GM18909 (cell line): ENCODE measurements around the gene CLIP2.
"Not testable (repeated sequence)": the region's sequence is repeated elsewhere in the genome, so short reads cannot be mapped to it uniquely, and the experiment has no call there.

Experiments used
- ATAC-seq: cut with Tn5 transposase; IDR thresholded peaks from one replicate; pipeline ENCODE4 v1.9.1; 2021; ENCODE audit warnings: mild to moderate bottlenecking; ENCODE audit not compliant: unreplicated experiment, poor library complexity

CLIP2 gene

DNA sequence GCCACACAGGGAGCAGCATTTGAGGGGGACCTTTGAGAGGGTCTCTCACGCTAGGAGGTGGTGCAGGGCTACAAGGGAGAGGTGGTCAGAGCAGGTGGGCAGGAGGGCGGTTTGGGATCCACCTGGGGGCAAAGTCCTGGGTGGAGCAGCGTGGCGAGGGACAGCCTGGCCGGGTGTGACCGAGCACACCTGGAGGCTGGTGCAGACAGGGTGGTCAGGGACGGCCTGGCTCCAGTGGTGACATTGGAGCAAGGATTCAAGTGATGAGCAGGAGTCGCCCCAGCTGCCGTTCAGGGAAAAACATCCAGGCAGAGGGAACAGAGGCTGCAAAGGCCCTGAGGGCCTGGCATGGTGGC is 36.0 kb downstream of the CLIP2 start:
- ATAC-seq, result no peak

DNA sequence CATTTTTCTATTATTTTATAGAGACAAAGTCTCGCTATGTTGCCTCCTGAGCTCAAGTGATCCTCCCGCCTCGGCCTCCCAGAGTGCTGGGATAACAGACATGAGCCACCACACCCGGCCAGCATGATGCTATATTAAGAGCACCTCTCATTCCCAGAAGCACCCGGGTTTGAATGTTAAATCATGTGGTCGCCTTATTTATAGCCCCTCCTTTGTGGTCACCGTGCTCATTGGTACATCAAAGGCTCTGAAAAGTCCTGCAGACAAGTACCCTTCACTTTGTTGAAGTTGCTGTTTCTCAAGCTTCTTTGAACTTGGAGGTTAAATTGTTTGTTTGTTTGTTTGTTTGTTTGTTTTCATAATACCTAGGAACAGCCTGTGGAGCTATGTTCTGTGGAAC is 40.0 kb downstream of the CLIP2 start:
- ATAC-seq, result no peak

GRCh38 chr7:74332373-74333176 is 43.4 kb downstream of the CLIP2 start:
- no peak for ATAC-seq

- no peak for ATAC-seq
These were observed 44.8 kb downstream of the CLIP2 start for GRCh38 chr7:74334030-74334429.

GRCh38 chr7:74337926-74338325 is 48.7 kb downstream of the CLIP2 start:
- no peak for ATAC-seq

DNA sequence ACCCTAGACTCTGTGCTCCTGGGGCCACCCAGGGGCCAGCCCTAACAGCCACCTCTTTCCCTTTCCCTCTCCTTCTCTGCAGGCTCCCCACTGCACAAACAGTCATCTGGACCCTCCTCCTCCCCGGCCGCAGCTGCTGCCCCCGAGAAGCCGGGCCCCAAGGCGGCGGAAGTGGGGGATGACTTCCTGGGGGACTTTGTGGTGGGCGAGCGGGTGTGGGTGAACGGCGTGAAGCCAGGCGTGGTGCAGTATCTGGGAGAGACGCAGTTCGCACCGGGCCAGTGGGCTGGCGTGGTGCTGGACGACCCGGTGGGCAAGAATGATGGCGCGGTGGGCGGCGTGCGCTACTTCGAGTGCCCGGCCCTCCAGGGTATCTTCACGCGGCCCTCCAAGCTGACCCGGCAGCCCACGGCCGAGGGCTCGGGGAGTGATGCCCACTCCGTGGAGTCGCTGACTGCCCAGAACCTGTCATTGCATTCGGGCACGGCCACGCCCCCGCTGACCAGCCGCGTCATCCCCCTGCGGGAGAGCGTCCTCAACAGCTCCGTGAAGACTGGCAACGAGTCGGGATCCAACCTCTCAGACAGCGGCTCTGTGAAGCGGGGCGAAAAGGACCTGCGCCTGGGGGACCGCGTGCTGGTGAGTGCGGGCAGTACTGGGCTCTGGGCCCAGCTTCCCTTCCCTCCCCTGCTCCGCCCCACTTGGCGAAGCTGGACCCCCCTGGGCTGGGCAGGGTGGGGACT is 49.3 kb downstream of the CLIP2 start:
- ATAC-seq, result no peak

DNA sequence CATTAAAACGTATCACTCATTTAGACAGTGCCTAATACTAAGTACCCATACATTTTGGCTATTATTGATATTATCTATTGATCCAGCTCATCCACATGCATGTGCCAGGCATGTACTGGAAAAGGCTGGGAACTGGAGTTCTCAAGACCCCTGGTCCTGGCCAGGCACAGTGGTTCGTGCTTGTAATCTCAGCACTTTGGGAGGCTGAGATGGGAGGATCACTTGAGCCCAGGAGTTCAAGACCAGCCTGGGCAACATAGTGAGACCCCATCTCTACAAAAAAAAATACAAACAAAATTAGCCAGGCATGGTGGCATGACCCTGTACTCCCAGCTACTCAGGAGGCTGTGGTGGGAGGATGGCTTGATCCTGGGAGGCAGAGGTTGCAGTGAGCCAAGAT is 50.4 kb downstream of the CLIP2 start:
- not testable (repeated sequence) for ATAC-seq

- no peak for ATAC-seq
These were observed 54.3 kb downstream of the CLIP2 start for GRCh38 chr7:74343281-74344131.

DNA sequence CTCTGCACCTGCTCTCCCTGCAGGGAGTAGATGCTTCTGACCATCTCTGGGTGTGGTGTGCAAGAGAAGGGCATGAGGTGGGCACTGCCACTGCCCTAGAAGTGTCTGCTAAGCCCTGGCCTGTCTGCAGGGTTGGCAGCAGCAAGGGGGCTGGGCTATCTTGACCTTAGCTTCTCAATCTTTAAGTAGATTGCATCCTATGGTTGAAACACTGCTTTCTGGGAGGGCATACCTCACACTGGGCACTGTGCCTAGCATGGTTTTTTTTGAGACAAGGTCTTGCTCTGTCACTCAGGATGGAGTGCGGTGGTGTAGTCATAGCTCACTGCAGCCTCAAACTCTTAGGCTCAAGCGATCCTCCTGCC is 54.9 kb downstream of the CLIP2 start:
- no peak for ATAC-seq

GRCh38 chr7:74344786-74345185 is 55.6 kb downstream of the CLIP2 start:
- no peak for ATAC-seq

GRCh38 chr7:74345970-74346369 is 56.8 kb downstream of the CLIP2 start:
- no peak for ATAC-seq

DNA sequence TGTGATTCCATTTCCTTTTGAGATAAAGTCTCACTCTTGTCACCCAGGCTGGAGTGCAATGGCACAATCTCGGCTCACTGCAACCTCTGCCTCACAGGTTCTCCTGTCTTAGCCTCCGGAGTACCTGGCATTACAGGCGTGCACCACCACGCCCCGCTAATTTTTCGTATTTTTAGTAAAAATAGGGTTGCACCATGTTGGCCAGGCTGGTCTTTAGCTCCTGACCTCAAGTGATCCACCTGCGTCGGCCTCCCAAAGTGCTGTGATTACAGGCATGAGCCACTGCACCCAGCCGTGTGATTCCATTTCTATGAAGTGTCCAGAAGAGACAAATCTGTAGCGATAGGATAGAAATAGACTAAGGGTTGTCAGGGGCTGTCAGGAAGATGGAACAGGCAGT is 60.4 kb downstream of the CLIP2 start:
- ATAC-seq, result no peak

GRCh38 chr7:74350751-74351150 is 61.5 kb downstream of the CLIP2 start:
- no peak for ATAC-seq

- no peak for ATAC-seq
These were observed 62.6 kb downstream of the CLIP2 start for GRCh38 chr7:74351836-74352235.

GRCh38 chr7:74352551-74353138 is 63.4 kb downstream of the CLIP2 start:
- not testable (repeated sequence) for ATAC-seq

DNA sequence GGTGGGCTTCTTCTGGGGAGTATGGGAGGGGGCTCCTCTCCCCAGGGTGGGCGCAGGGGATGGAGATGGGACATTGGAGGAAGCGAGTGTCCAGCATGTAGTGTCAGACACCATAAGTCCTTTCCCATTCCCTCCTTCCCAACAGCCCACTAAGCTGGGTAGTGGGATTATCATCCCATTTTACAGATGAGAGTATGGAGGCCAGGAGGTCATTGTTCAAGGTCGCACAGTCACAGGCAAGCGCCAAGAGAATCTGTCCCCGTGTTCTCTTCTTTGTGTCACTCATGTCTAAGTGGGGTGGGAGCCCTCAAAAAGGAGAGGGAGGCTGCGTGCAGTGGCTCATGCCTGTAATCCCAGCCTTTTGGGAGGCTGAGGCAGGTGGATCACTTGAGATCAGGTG is 64.8 kb downstream of the CLIP2 start:
- ATAC-seq, result no peak

DNA sequence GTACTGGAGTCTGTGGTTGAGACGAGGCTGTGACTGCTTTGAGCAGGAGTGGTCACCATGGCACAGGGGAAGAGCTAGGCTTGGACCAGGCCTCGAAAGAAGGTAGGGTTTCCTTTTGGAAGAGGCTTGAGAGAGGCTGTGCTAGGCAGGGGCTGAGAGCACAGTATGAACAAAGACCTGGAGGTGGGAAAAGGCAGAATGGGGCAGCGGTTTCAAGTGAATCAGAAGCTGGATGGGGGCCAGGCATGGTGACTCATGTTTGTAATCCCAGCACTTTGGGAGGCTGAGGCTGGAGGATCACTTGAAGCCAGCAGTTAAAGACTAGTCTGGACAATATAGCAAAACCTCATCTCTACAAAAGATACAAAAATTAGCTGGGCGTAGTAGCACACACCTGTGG is 65.9 kb downstream of the CLIP2 start:
- no peak for ATAC-seq

GRCh38 chr7:74356589-74357315 is 67.5 kb downstream of the CLIP2 start:
- no peak for ATAC-seq

DNA sequence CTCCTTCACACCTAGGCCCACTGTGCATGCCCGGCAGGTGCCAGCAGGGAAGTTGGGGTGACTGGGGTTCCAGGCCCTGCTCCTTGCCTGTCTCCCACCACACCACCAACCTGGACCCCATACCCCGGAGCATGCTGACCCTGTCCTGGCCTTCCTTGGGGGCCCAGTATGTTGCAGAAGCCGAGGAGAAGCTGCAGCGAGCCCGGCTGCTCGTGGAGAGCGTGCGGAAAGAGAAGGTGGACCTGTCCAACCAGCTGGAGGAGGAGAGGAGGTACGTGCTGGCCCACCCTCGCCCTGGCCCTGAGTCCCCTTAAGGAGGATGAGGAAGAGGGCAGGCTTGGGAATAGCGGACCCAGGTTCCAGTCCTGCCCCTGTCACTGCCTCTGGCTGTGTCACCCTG is 70.8 kb downstream of the CLIP2 start:
- ATAC-seq, result no peak

- no peak for ATAC-seq
These were observed 73.1 kb downstream of the CLIP2 start for GRCh38 chr7:74362266-74362665.
